K562 (cell line): ENCODE results near the gene NBPF4. TPM values are rescaled to one million over a fixed set of nuclear protein-coding genes. Genes with fewer than 3 reads are reported as not detected.

Source experiments
- ATAC-seq: fragments of 200-7000 bp; cut with Tn5 transposase; 3 replicates; pipeline ENCODE4 v1.9.1; 2020; ENCODE audit warnings: moderate library complexity
- BruUV-seq: library from RNA; stranded (reverse); fragments of 400-500 nt; replicated peaks from 2 replicates; lab custom pipeline; 2021; lab: Mats Ljungman, UMichigan
- CTCF ChIA-PET: fragments of 300-600 bp; formaldehyde crosslinking; extraction: SDS; loops from one replicate; lab custom pipeline; 2021; ENCODE audit warnings: low intra/inter-chr PET ratio; lab: Yijun Ruan, JAX
- POLR2A ChIA-PET: fragments of 300-600, 350-650 bp; sonication (Branson Sonifier 250); formaldehyde crosslinking; extraction: SDS; loops from one replicate; lab custom pipeline; 2021; ENCODE audit warnings: antibody characterized with exemption, inconsistent platforms; lab: Yijun Ruan, JAX
- DNase-seq, 4 experiments: peaks; one replicate each; pipeline versions ENCODE4 v3.0.0 to v3.0.0-alpha.2; 2011 to 2018; ENCODE audit warnings: low spot score in 3 of 4, mixed read lengths in 3 of 4; ENCODE audit errors: extremely low read depth in 1 of 4
- FAIRE-seq: peaks from 2 replicates; lab custom pipeline; 2011; peaks lifted over from hg19 to GRCh38; lab: Jason Lieb, UNC
- H2AFZ ChIP-seq: 2 replicates; pipeline ENCODE4 v1.6.0; 2011; ENCODE audit warnings: low read depth, low read length, control low read depth, inconsistent platforms
- H3K27ac ChIP-seq: fragments of 200-600 bp; 3 replicates; pipeline ENCODE4 v1.8.0; 2011; ENCODE audit warnings: low read depth, mild to moderate bottlenecking, control low read depth, inconsistent platforms, low read length, moderate library complexity, mixed read lengths; ENCODE audit errors: extremely low read depth
- H3K27me3 ChIP-seq, 2 experiments: fragments of 300-600 bp in 1 of 2; 2 replicates in 1 of 2; 3 replicates in 1 of 2; pipeline versions ENCODE4 v1.6.0 to v1.8.0; 2011; ENCODE audit warnings: inconsistent platforms in 2 of 2, low read length in 2 of 2, mild to moderate bottlenecking in 1 of 2, mixed read lengths in 1 of 2, moderate library complexity in 1 of 2; ENCODE audit not compliant: control insufficient read depth in 2 of 2, insufficient read depth in 2 of 2
- H3K36me3 ChIP-seq: fragments of 300-600 bp; 3 replicates; pipeline ENCODE4 v1.8.0; 2011; ENCODE audit warnings: mild to moderate bottlenecking, low read length, inconsistent platforms; ENCODE audit not compliant: control insufficient read depth, insufficient read depth
- H3K4me1 ChIP-seq, 2 experiments: fragments of 200-600 bp in 1 of 2; replicated peaks in 1 of 2; 2 replicates in 1 of 2; 3 replicates in 1 of 2; pipeline versions ENCODE4 v1.5.1 to v1.8.0; 2011; ENCODE audit warnings: inconsistent platforms in 2 of 2, low read length in 2 of 2, mild to moderate bottlenecking in 1 of 2, mixed read lengths in 1 of 2, moderate library complexity in 1 of 2; ENCODE audit not compliant: control insufficient read depth in 2 of 2, insufficient read depth in 2 of 2
- H3K4me2 ChIP-seq: 2 replicates; pipeline ENCODE4 v1.6.1; 2011; ENCODE audit warnings: low read length, control low read depth, inconsistent platforms, mixed read lengths; ENCODE audit not compliant: insufficient read depth
- H3K4me3 ChIP-seq: fragments of 200-600 bp; sonication (generic), shearing (Covaris generic); 2 replicates; pipeline ENCODE4 v1.5.1; 2016; ENCODE audit warnings: control low read depth, inconsistent platforms
- H3K79me2 ChIP-seq: fragments of 200-600 bp; 3 replicates; pipeline ENCODE4 v1.8.0; 2011; ENCODE audit warnings: low read length, inconsistent platforms; ENCODE audit not compliant: control insufficient read depth, insufficient read depth
- H3K9ac ChIP-seq, 2 experiments: 2 replicates each; pipeline versions ENCODE4 v1.6.0 to v1.6.1; 2011; ENCODE audit warnings: low read depth in 2 of 2, low read length in 2 of 2, control low read depth in 1 of 2, inconsistent platforms in 1 of 2, mild to moderate bottlenecking in 1 of 2, mixed read lengths in 1 of 2; ENCODE audit not compliant: insufficient read depth in 1 of 2
- H3K9me1 ChIP-seq: one replicate; pipeline ENCODE4 v1.6.0; 2011; ENCODE audit warnings: inconsistent platforms, mild to moderate bottlenecking, low read length, moderate library complexity; ENCODE audit not compliant: control insufficient read depth, insufficient read depth
- H3K9me3 ChIP-seq: replicated peaks from 2 replicates; pipeline ENCODE4 v1.5.1; 2011; ENCODE audit warnings: low read depth, low read length, inconsistent platforms; ENCODE audit not compliant: control insufficient read depth, insufficient read depth
- H4K20me1 ChIP-seq: replicated peaks from 2 replicates; pipeline ENCODE4 v1.6.1; 2011; ENCODE audit warnings: low read length, inconsistent platforms, mixed read lengths; ENCODE audit not compliant: control insufficient read depth, insufficient read depth
- BRF2 ChIP-seq: IDR thresholded peaks from 3 replicates; pipeline ENCODE4 v1.6.1; 2011; ENCODE audit warnings: borderline replicate concordance, mild to moderate bottlenecking; ENCODE audit not compliant: insufficient read length, insufficient read depth
- CREM ChIP-seq: IDR thresholded peaks from 2 replicates; pipeline ENCODE4 v1.6.1; 2014; ENCODE audit warnings: antibody characterized with exemption, low read depth
- CXXC5 ChIP-seq: fragments of 250-450 bp; sonication (Bioruptor Pico); IDR thresholded peaks from 2 replicates; pipeline ENCODE4 v1.8.0; 2022; ENCODE audit warnings: inconsistent platforms, mild to moderate bottlenecking, moderate library complexity
- HDAC6 ChIP-seq: IDR thresholded peaks from 2 replicates; pipeline ENCODE4 v1.6.1; 2012; ENCODE audit warnings: low read depth, mild to moderate bottlenecking, control low read depth, inconsistent platforms, low read length, moderate library complexity
- HNRNPLL ChIP-seq: fragments of 200-400 bp; formaldehyde crosslinking; IDR thresholded peaks from 2 replicates; pipeline ENCODE4 v1.6.1; 2017; ENCODE audit warnings: low read length, low read depth, mild to moderate bottlenecking; ENCODE audit not compliant: poor library complexity, severe bottlenecking
- KLF13 ChIP-seq: fragments of 450-650 bp; IDR thresholded peaks from 2 replicates; pipeline ENCODE4 v1.6.1; 2016; ENCODE audit warnings: missing genetic modification characterization, low read depth, mild to moderate bottlenecking, missing compliant biosample characterization, moderate library complexity, borderline replicate concordance
- POLR2G ChIP-seq: fragments of 200-400 bp; formaldehyde crosslinking; IDR thresholded peaks from 2 replicates; pipeline ENCODE4 v1.6.1; 2017; ENCODE audit warnings: low read depth, mild to moderate bottlenecking, antibody characterized with exemption, low read length, moderate library complexity
- RBM25 ChIP-seq: fragments of 200-400 bp; formaldehyde crosslinking; IDR thresholded peaks from 2 replicates; pipeline ENCODE4 v1.6.1; 2018; ENCODE audit warnings: low read length, low read depth, moderate library complexity; ENCODE audit not compliant: severe bottlenecking
- RBM39 ChIP-seq: fragments of 200-400 bp; formaldehyde crosslinking; optimal IDR thresholded peaks from 2 replicates; pipeline ENCODE3; 2018; ENCODE audit warnings: low read depth, low read length
- SMAD1 ChIP-seq: fragments of 150-350 bp; IDR thresholded peaks from 2 replicates; pipeline ENCODE4 v1.6.1; 2014; ENCODE audit warnings: low read length, low read depth; ENCODE audit not compliant: partially characterized antibody
- SNRNP70 ChIP-seq: fragments of 200-400 bp; formaldehyde crosslinking; optimal IDR thresholded peaks from 2 replicates; pipeline ENCODE3; 2017; ENCODE audit warnings: low read depth, low read length
- SREBF2 ChIP-seq: sonication (generic); formaldehyde crosslinking; IDR thresholded peaks from 2 replicates; pipeline ENCODE4 v1.4.0; 2020; ENCODE audit warnings: mild to moderate bottlenecking, missing genetic modification reagents
- SUPT5H ChIP-seq: fragments of 450-650 bp; IDR thresholded peaks from 2 replicates; pipeline ENCODE4 v1.6.1; 2016
- TAF1 ChIP-seq: IDR thresholded peaks from 2 replicates; pipeline ENCODE4 v1.6.1; 2011; ENCODE audit warnings: mild to moderate bottlenecking, low read length, moderate library complexity; ENCODE audit not compliant: insufficient read depth, control insufficient read depth, severe bottlenecking; ENCODE audit errors: extremely low read depth
- TGIF2 ChIP-seq: sonication (generic); formaldehyde crosslinking; IDR thresholded peaks from 2 replicates; pipeline ENCODE4 v1.8.1; 2022; ENCODE audit warnings: mild to moderate bottlenecking, missing genetic modification reagents, moderate library complexity
- USF2 ChIP-seq: sonication (generic); formaldehyde crosslinking; IDR thresholded peaks from 2 replicates; pipeline ENCODE4 v1.5.0; 2020; ENCODE audit warnings: missing genetic modification reagents
- ZNF12 ChIP-seq: sonication (generic); formaldehyde crosslinking; IDR thresholded peaks from 2 replicates; pipeline ENCODE4 v1.4.0; 2020; ENCODE audit warnings: mild to moderate bottlenecking, missing genetic modification reagents
- ZNF23 ChIP-seq: fragments of 250-450 bp; sonication (Bioruptor Pico); IDR thresholded peaks from 2 replicates; pipeline ENCODE4 v1.4.0; 2020; ENCODE audit warnings: mild to moderate bottlenecking
- ZNF24 ChIP-seq: fragments of 450-650 bp; IDR thresholded peaks from 2 replicates; pipeline ENCODE4 v1.6.1; 2016
- ZNF324 ChIP-seq: fragments of 250-450 bp; sonication (Bioruptor Pico); IDR thresholded peaks from 2 replicates; pipeline ENCODE4 v1.4.0; 2020; ENCODE audit warnings: mild to moderate bottlenecking
- WGBS: fragments of 100-300 bp; shearing (Covaris generic); methylation state at CpG from one replicate; pipeline ENCODE4 v1.1.6; 2016; ENCODE audit warnings: low coverage, mixed read lengths; ENCODE audit not compliant: insufficient coverage; ENCODE audit errors: missing lambda C conversion rate; 5-methylcytosine and 5-hydroxymethylcytosine counted together
- in situ Hi-C: fragments of 300-500 bp; cut with MboI; formaldehyde crosslinking; loops from 4 replicates; pipeline ENCODE4 v1.15.0; 2018; ENCODE audit warnings: inconsistent platforms, mixed read lengths
- intact Hi-C: fragments of 100-400 bp; cut with micrococcal nuclease; formaldehyde crosslinking; loops from 2 replicates; pipeline ENCODE4 v1.14.2; 2022
- polyA plus RNA-seq, 8 experiments: library from polyadenylated mRNA; depleted of rRNA in 4 of 8; stranded (reverse) in 5 of 8; unstranded in 3 of 8; fragments of >200 nt; fragmentation: Nextera tagmentation in 2 of 8; fragmentation: Illumina TruSeq in 1 of 8; extraction: Ambion mirVana in 2 of 8; extraction: Trizol in 1 of 8; gene quantifications; 2 replicates each; pipeline versions ENCODE4 v1.2.1 to v1.2.3, GENCODE V29; 2011 to 2014; ENCODE audit warnings: inconsistent platforms in 1 of 8, missing spikeins in 1 of 8
- total RNA-seq, 7 experiments: library from RNA; depleted of rRNA in 6 of 7; stranded (reverse); fragments of >200 nt in 6 of 7; fragmentation: Illumina TruSeq in 2 of 7; extraction: Trizol in 2 of 7; gene quantifications; 2 replicates each; pipeline versions ENCODE4 v1.2.1 to v1.2.3, GENCODE V29; 2011 to 2021; ENCODE audit warnings: low replicate concordance in 1 of 7

NBPF4 gene
- total and polyA plus RNA-seq, 9 of the 15 experiments (the other 6 are each of a cell fraction or from before 2014, with no cell fraction given) = 3.6 to 10.4 (median 5.9) TPM

GRCh38 chr1:108199781-108200686, 43.8 kb downstream of the NBPF4 start, which contains the start of gene SLC25A24:
TSS of gene SLC25A24 (minus strand) at chr1:108200343. CDS start at chr1:108200138, 205 bp downstream.
- ATAC-seq (peak; percentile 98), DNase-seq (peak; percentile 92 to 94 (median 92)), FAIRE-seq (no peak)
- Histone ChIP-seq H2AFZ (peak within 1 kb of the TSS; percentile 98), H3K36me3 (peaks cover 21% of the 10 kb centered on the region; the same call in 2 of the 3 replicates), H3K27ac (peak within 1 kb of the TSS; percentile 72), H3K9me3 (no peaks in the 10 kb centered on the region), H3K4me1 (peaks cover 11 to 12% of the 10 kb centered on the region in 2 experiments; a peak in 4 of 5 replicates), H3K9ac (peak within 1 kb of the TSS; percentile 72 to 96), H3K79me2 (peaks cover 23% of the 10 kb centered on the region), H3K4me3 (peak within 1 kb of the TSS; percentile 79), H3K4me2 (peak within 1 kb of the TSS; percentile 97), H3K27me3 (no peaks in the 10 kb centered on the region), H4K20me1 (no peaks in the 10 kb centered on the region), H3K9me1 (no peaks in the 10 kb centered on the region)
- under 1% methylated on average over 91 of the region's 97 CpGs for WGBS
- ChIA-PET CTCF (no interaction called here), POLR2A (interaction anchor here (0.5 to 2.7 kb wide), 11 partner anchors 10 to 430 kb away, joined by 3 to 18 read pairs (median 4); no protein-coding TSS in a partner anchor)
- in situ Hi-C loops (loop anchor here (25.0 kb wide), 1 partner anchor 262 kb away; the partner anchor contains the start of gene NBPF6), intact Hi-C loops (loop anchor here (5.0 kb wide), 1 partner anchor 418 kb away; no protein-coding TSS in a partner anchor)
- no TSS peak for BruUV-seq
- TF ChIP-seq BRF2 (no peak), KLF13 (tag) (0 out of 2 replicates have a peak, but pooled peaks have one; percentile 23), POLR2G (peak; percentile 90), SUPT5H (peak; percentile 64), TGIF2 (CRISPR knock-in tag) (0 out of 2 replicates have a peak, but pooled peaks have one; percentile 2), ZNF12 (CRISPR knock-in tag) (no peak; the same call in 1 of the 2 replicates), RBM25 (peak; percentile 27), USF2 (CRISPR knock-in tag) (no peak), TAF1 (peak; percentile 68), ZNF23 (no peak), CXXC5 (CRISPR knock-in tag) (peak; percentile 95), HDAC6 (0 out of 2 replicates have a peak, but pooled peaks have one; percentile 39), RBM39 (no peak), SMAD1 (no peak), HNRNPLL (peak; percentile 94), SREBF2 (no peak), ZNF24 (no peak; the same call in 1 of the 2 replicates), CREM (peak; percentile 41; the same call in 1 of the 2 replicates), ZNF324 (CRISPR knock-in tag) (no peak), SNRNP70 (no peak)
